Prostate gland (tissue), 2 donors: ENCODE measurements around the gene VIPR2.

Experiments
- CTCF ChIP-seq, 4 experiments: fragments of 200-600 bp in 2 of 4; fragments of 450-650 bp in 2 of 4; sonication (generic) in 2 of 4; IDR thresholded peaks; 1 replicate in 3 of 4; 2 replicates in 1 of 4; pipeline ENCODE4 v1.5.1; 2016 to 2019; ENCODE audit warnings: antibody characterized with exemption in 4 of 4, mild to moderate bottlenecking in 2 of 4, moderate library complexity in 2 of 4
- POLR2A ChIP-seq: fragments of 450-650 bp; IDR thresholded peaks from one replicate; pipeline ENCODE4 v1.6.1; 2016; ENCODE audit warnings: antibody characterized with exemption, mild to moderate bottlenecking

GRCh38 chr7:159158125-159158887 is 13.6 kb upstream of the VIPR2 start:
- TF ChIP-seq POLR2A (no peak), CTCF (IDR thresholded peaks at IDR 0.05) (no peak)
